ENCODE data around the gene RHOC.
"Not testable (repeated sequence)": the region's sequence is repeated elsewhere in the genome, so short reads cannot be mapped to it uniquely, and the experiment has no call there.

Gene RHOC

GRCh38 chr1:112706505-112707220, at the start of gene RHOC:
Gene RHOC (minus strand): TSS chr1:112707127. CDS start chr1:112703799, 3,328 bp downstream.
- no peak for DNase-seq

GRCh38 chr1:112754116-112754628, 47.2 kb upstream of the RHOC start:
- DNase-seq, result no peak

- no peak for DNase-seq
Measured at GRCh38 chr1:112748396-112748795, 41.5 kb upstream of the RHOC start.

- no peak for DNase-seq
Measured at GRCh38 chr1:112744009-112744578, 37.2 kb upstream of the RHOC start.

- DNase-seq, result no peak
Measured at GRCh38 chr1:112743174-112744008, 36.5 kb upstream of the RHOC start.

GRCh38 chr1:112737573-112737972, 30.6 kb upstream of the RHOC start:
- DNase-seq, result no peak

- no peak for DNase-seq
Measured at GRCh38 chr1:112735752-112736151, 28.8 kb upstream of the RHOC start.

GRCh38 chr1:112731451-112731850, 24.5 kb upstream of the RHOC start:
- no peak for DNase-seq

- no peak for DNase-seq
Measured at GRCh38 chr1:112729909-112730308, 23.0 kb upstream of the RHOC start.

- not testable (repeated sequence) for DNase-seq
Measured at GRCh38 chr1:112729011-112729410, 22.1 kb upstream of the RHOC start.

GRCh38 chr1:112728306-112728971, 21.5 kb upstream of the RHOC start:
- DNase-seq, result not testable (repeated sequence)

GRCh38 chr1:112727716-112728115, 20.8 kb upstream of the RHOC start:
- no peak for DNase-seq

- not testable (repeated sequence) for DNase-seq
Measured at GRCh38 chr1:112724240-112724639, 17.3 kb upstream of the RHOC start.

- DNase-seq, result no peak
Measured at GRCh38 chr1:112723511-112723839, 16.5 kb upstream of the RHOC start.

- DNase-seq, result no peak
Measured at GRCh38 chr1:112722601-112723510, 15.9 kb upstream of the RHOC start.

- DNase-seq, result no peak
Measured at GRCh38 chr1:112721966-112722524, 15.1 kb upstream of the RHOC start.

GRCh38 chr1:112721294-112721693, 14.4 kb upstream of the RHOC start:
- not testable (repeated sequence) for DNase-seq

- no peak for DNase-seq
Measured at GRCh38 chr1:112720800-112721199, 13.9 kb upstream of the RHOC start.

GRCh38 chr1:112719706-112720105, 12.8 kb upstream of the RHOC start:
- no peak for DNase-seq

GRCh38 chr1:112718691-112719418, 11.9 kb upstream of the RHOC start:
- DNase-seq, result no peak

- DNase-seq, result no peak
Measured at GRCh38 chr1:112717263-112717873, 10.4 kb upstream of the RHOC start.
